ENCODE data around the gene PI4KB.

PI4KB gene

GRCh38 chr1:151242442-151242841, 84.8 kb downstream of the PI4KB start:
- TF ChIP-seq ZFX (IDR thresholded peaks at IDR 0.05): no peak
- TF ChIP-seq, protein P1, sequence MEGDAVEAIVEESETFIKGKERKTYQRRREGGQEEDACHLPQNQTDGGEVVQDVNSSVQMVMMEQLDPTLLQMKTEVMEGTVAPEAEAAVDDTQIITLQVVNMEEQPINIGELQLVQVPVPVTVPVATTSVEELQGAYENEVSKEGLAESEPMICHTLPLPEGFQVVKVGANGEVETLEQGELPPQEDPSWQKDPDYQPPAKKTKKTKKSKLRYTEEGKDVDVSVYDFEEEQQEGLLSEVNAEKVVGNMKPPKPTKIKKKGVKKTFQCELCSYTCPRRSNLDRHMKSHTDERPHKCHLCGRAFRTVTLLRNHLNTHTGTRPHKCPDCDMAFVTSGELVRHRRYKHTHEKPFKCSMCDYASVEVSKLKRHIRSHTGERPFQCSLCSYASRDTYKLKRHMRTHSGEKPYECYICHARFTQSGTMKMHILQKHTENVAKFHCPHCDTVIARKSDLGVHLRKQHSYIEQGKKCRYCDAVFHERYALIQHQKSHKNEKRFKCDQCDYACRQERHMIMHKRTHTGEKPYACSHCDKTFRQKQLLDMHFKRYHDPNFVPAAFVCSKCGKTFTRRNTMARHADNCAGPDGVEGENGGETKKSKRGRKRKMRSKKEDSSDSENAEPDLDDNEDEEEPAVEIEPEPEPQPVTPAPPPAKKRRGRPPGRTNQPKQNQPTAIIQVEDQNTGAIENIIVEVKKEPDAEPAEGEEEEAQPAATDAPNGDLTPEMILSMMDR (conservative IDR thresholded peaks at IDR 0.05): no peak
- no peak overlapping the region for H3K27ac ChIP-seq
